T-helper 1 cell treated with Interleukin-12 subunit alpha and Interleukin-12 subunit beta and Interleukin-4 antibody, amounts not matched to agents 30 μg/mL and 1 μg/mL, for 36 hours (primary cell): ENCODE results near the gene LAMA5.

Source experiments
- H3K27ac Mint-ChIP-seq: one replicate; pipeline ENCODE4 v1.8.0; 2021; ENCODE audit warnings: mild to moderate bottlenecking, mixed read lengths
- H3K27me3 Mint-ChIP-seq: one replicate; pipeline ENCODE4 v1.8.0; 2021; ENCODE audit warnings: low read depth, mixed read lengths
- H3K36me3 Mint-ChIP-seq: one replicate; pipeline ENCODE4 v1.8.0; 2021; ENCODE audit warnings: low read depth, mixed read lengths
- H3K4me1 Mint-ChIP-seq: one replicate; pipeline ENCODE4 v1.8.0; 2021; ENCODE audit warnings: low read depth, mixed read lengths
- H3K4me3 Mint-ChIP-seq: one replicate; pipeline ENCODE4 v1.8.0; 2021; ENCODE audit warnings: mild to moderate bottlenecking, moderate library complexity, mixed read lengths
- H3K9me3 Mint-ChIP-seq: one replicate; pipeline ENCODE4 v1.8.0; 2021; ENCODE audit warnings: mixed read lengths

The LAMA5 gene

GRCh38 chr20:62305149-62305764 lies 61.9 kb downstream of the LAMA5 start:
- peaks cover 18% of the 10 kb centered on the region for H3K4me1 Mint-ChIP-seq
- H3K4me3 Mint-ChIP-seq = peak overlapping the region; percentile 71
- H3K27me3 Mint-ChIP-seq = no peaks in the 10 kb centered on the region
- H3K27ac Mint-ChIP-seq = no peak overlapping the region
- no peaks in the 10 kb centered on the region for H3K9me3 Mint-ChIP-seq
- H3K36me3 Mint-ChIP-seq = peaks cover 20% of the 10 kb centered on the region

GRCh38 chr20:62304331-62305148 lies 62.6 kb downstream of the LAMA5 start:
- peak overlapping the region; percentile 89 for H3K4me3 Mint-ChIP-seq
- peaks cover 20% of the 10 kb centered on the region for H3K36me3 Mint-ChIP-seq
- H3K9me3 Mint-ChIP-seq = no peaks in the 10 kb centered on the region
- no peaks in the 10 kb centered on the region for H3K27me3 Mint-ChIP-seq
- H3K27ac Mint-ChIP-seq = peak overlapping the region; percentile 76
- peaks cover 18% of the 10 kb centered on the region for H3K4me1 Mint-ChIP-seq

- Mint-ChIP-seq H3K27me3 (no peaks in the 10 kb centered on the region), H3K27ac (peak overlapping the region; percentile 76), H3K36me3 (peaks cover 17% of the 10 kb centered on the region), H3K4me1 (peaks cover 18% of the 10 kb centered on the region), H3K4me3 (peak overlapping the region; percentile 89), H3K9me3 (no peaks in the 10 kb centered on the region)
Observed at GRCh38 chr20:62303340-62304226, 63.5 kb downstream of the LAMA5 start.

- no peaks in the 10 kb centered on the region for H3K9me3 Mint-ChIP-seq
- H3K4me1 Mint-ChIP-seq = peaks cover 18% of the 10 kb centered on the region
- peak overlapping the region; percentile 100 for H3K27ac Mint-ChIP-seq
- no peaks in the 10 kb centered on the region for H3K27me3 Mint-ChIP-seq
- peak overlapping the region; percentile 99 for H3K4me3 Mint-ChIP-seq
- H3K36me3 Mint-ChIP-seq = peaks cover 14% of the 10 kb centered on the region
Observed at GRCh38 chr20:62303062-62303339, 64.1 kb downstream of the LAMA5 start.

GRCh38 chr20:62302341-62303061 lies 64.6 kb downstream of the LAMA5 start, which contains the start of gene ADRM1:
Gene ADRM1 (plus strand): TSS chr20:62302997. CDS start chr20:62303569, 572 bp downstream.
- Mint-ChIP-seq H3K27ac (peak within 1 kb of the TSS; percentile 100), H3K4me1 (peaks cover 18% of the 10 kb centered on the region), H3K9me3 (no peaks in the 10 kb centered on the region), H3K27me3 (no peaks in the 10 kb centered on the region), H3K4me3 (peak within 1 kb of the TSS; percentile 99), H3K36me3 (peaks cover 14% of the 10 kb centered on the region)

- Mint-ChIP-seq H3K36me3 (peaks cover 14% of the 10 kb centered on the region), H3K27me3 (no peaks in the 10 kb centered on the region), H3K9me3 (no peaks in the 10 kb centered on the region)
Observed at GRCh38 chr20:62301773-62302340, 65.3 kb downstream of the LAMA5 start.

GRCh38 chr20:62301111-62301668 lies 65.9 kb downstream of the LAMA5 start:
- H3K36me3 Mint-ChIP-seq = peaks cover 14% of the 10 kb centered on the region
- H3K27me3 Mint-ChIP-seq = no peaks in the 10 kb centered on the region
- H3K27ac Mint-ChIP-seq = peak overlapping the region; percentile 70
- H3K4me3 Mint-ChIP-seq = peak overlapping the region; percentile 99
- peaks cover 18% of the 10 kb centered on the region for H3K4me1 Mint-ChIP-seq
- H3K9me3 Mint-ChIP-seq = no peaks in the 10 kb centered on the region

More at GRCh38 chr20:62301773-62302340, 65.3 kb downstream of the LAMA5 start:
- Mint-ChIP-seq H3K27ac (peak overlapping the region; percentile 100), H3K4me1 (peaks cover 18% of the 10 kb centered on the region), H3K4me3 (peak overlapping the region; percentile 99)

- no peak overlapping the region for H3K4me3 Mint-ChIP-seq
- no peaks in the 10 kb centered on the region for H3K9me3 Mint-ChIP-seq
- no peaks in the 10 kb centered on the region for H3K27me3 Mint-ChIP-seq
- H3K36me3 Mint-ChIP-seq = peaks cover 8% of the 10 kb centered on the region
- H3K27ac Mint-ChIP-seq = no peak overlapping the region
- peaks cover 15% of the 10 kb centered on the region for H3K4me1 Mint-ChIP-seq
Observed at GRCh38 chr20:62300319-62300718, 66.8 kb downstream of the LAMA5 start.

GRCh38 chr20:62299666-62300236 lies 67.4 kb downstream of the LAMA5 start:
- H3K4me1 Mint-ChIP-seq = peaks cover 12% of the 10 kb centered on the region
- H3K27ac Mint-ChIP-seq = no peak overlapping the region
- no peaks in the 10 kb centered on the region for H3K27me3 Mint-ChIP-seq
- no peaks in the 10 kb centered on the region for H3K9me3 Mint-ChIP-seq
- H3K4me3 Mint-ChIP-seq = no peak overlapping the region
- H3K36me3 Mint-ChIP-seq = peaks cover 13% of the 10 kb centered on the region

- peaks cover 9% of the 10 kb centered on the region for H3K36me3 Mint-ChIP-seq
- H3K4me1 Mint-ChIP-seq = peaks cover 6% of the 10 kb centered on the region
- H3K4me3 Mint-ChIP-seq = no peak overlapping the region
- H3K27me3 Mint-ChIP-seq = no peaks in the 10 kb centered on the region
- H3K27ac Mint-ChIP-seq = no peak overlapping the region
- no peaks in the 10 kb centered on the region for H3K9me3 Mint-ChIP-seq
Observed at GRCh38 chr20:62298577-62299249, 68.4 kb downstream of the LAMA5 start.

- Mint-ChIP-seq H3K4me1 (peaks cover 6% of the 10 kb centered on the region), H3K27me3 (no peaks in the 10 kb centered on the region), H3K9me3 (no peaks in the 10 kb centered on the region), H3K36me3 (peaks cover 13% of the 10 kb centered on the region), H3K27ac (no peak overlapping the region), H3K4me3 (no peak overlapping the region)
Observed at GRCh38 chr20:62297449-62298227, 69.5 kb downstream of the LAMA5 start.

- no peaks in the 10 kb centered on the region for H3K27me3 Mint-ChIP-seq
- H3K9me3 Mint-ChIP-seq = no peaks in the 10 kb centered on the region
- H3K4me1 Mint-ChIP-seq = peaks cover 5% of the 10 kb centered on the region
- no peak overlapping the region for H3K27ac Mint-ChIP-seq
- H3K4me3 Mint-ChIP-seq = no peak overlapping the region
- H3K36me3 Mint-ChIP-seq = peaks cover 14% of the 10 kb centered on the region
Observed at GRCh38 chr20:62296724-62297448, 70.2 kb downstream of the LAMA5 start.
